Sigmoid colon (tissue), 7 donors: ENCODE data around the gene JAG1. TPM values are rescaled to one million over a fixed set of nuclear protein-coding genes. Genes with fewer than 3 reads are reported as not detected.

Experiments used
- DNase-seq: peaks from one replicate; pipeline ENCODE4 v3.0.0-alpha.2; 2019
- H3K27ac ChIP-seq, 4 donors: fragments of 200-600 bp; sonication (generic); one replicate each; pipeline ENCODE4 v1.5.1; 2016 to 2019; ENCODE audit warnings: mild to moderate bottlenecking in 1 of 4
- H3K27me3 ChIP-seq, 3 donors: fragments of 200-600 bp; sonication (generic); one replicate each; pipeline ENCODE4 v1.5.1; 2019; ENCODE audit warnings: mild to moderate bottlenecking in 1 of 3
- H3K36me3 ChIP-seq, 4 donors: fragments of 200-600 bp; sonication (generic); one replicate each; pipeline ENCODE4 v1.5.1; 2016 to 2019
- H3K4me1 ChIP-seq, 4 donors: fragments of 200-600 bp; sonication (generic); one replicate each; pipeline ENCODE4 v1.5.1; 2017 to 2019
- H3K4me3 ChIP-seq, 4 donors: fragments of 200-600 bp; sonication (generic); one replicate each; pipeline ENCODE4 v1.5.1; 2017 to 2019; ENCODE audit warnings: mild to moderate bottlenecking in 2 of 4, moderate library complexity in 1 of 4
- H3K9me3 ChIP-seq, 4 donors: fragments of 200-600 bp in 3 of 4; sonication (generic) in 3 of 4; one replicate each; pipeline versions ENCODE4 v1.5.1 to v1.6.1; 2013 to 2019
- EP300 ChIP-seq, 4 donors: sonication (generic); formaldehyde crosslinking; IDR thresholded peaks; one replicate each; pipeline ENCODE4 v1.6.1; 2017; ENCODE audit warnings: antibody characterized with exemption in 4 of 4
- POLR2A ChIP-seq, 2 donors: fragments of 450-650 bp; IDR thresholded peaks; one replicate each; pipeline ENCODE4 v1.6.1; 2016; ENCODE audit warnings: antibody characterized with exemption in 2 of 2, mild to moderate bottlenecking in 2 of 2, moderate library complexity in 2 of 2
- POLR2AphosphoS5 ChIP-seq, 4 donors: sonication (generic); formaldehyde crosslinking; IDR thresholded peaks; one replicate each; pipeline ENCODE4 v1.6.1; 2017; ENCODE audit warnings: antibody characterized with exemption in 4 of 4
- WGBS, 2 donors: extraction: QIAGEN DNeasy Blood & Tissue Kit; methylation state at CpG; one replicate each; pipeline ENCODE4 v1.1.7; 2013; 5-methylcytosine and 5-hydroxymethylcytosine counted together
- intact Hi-C: fragments of 100-400 bp; cut with DNase I; formaldehyde crosslinking; loops from one replicate; pipeline ENCODE4 v1.15.1; 2023
- polyA plus RNA-seq, 3 donors: library from polyadenylated mRNA; stranded (reverse); fragments of 200-250 nt; gene quantifications; one replicate each; pipeline ENCODE4 v1.2.3, GENCODE V29; 2013
- total RNA-seq, 4 donors: library from RNA; depleted of rRNA; stranded (reverse); fragments of >200 nt; gene quantifications; one replicate each; pipeline ENCODE4 v1.1.0, GENCODE V29; 2016
- TF ChIP-seq, protein P1 (sequence below), 4 experiments: fragments of 450-650 bp in 3 of 4; fragments of 200-600 bp in 1 of 4; IDR thresholded peaks; one replicate each; pipeline ENCODE4 v1.5.1; 2016 to 2019; ENCODE audit warnings: antibody characterized with exemption in 4 of 4, mild to moderate bottlenecking in 3 of 4, moderate library complexity in 2 of 4
- donor health status: healthy with polysubstance abuse.
- donor health status: Bipolar disorder and iron deficiency.
- donor health status: healthy.

Gene JAG1
- total and polyA plus RNA-seq, 7 donors, result 3.9 to 76.4 (median 32.4) TPM

GRCh38 chr20:10647471-10647870, 26.3 kb downstream of the JAG1 start:
- H3K27me3 ChIP-seq, result no peaks in the 10 kb centered on the region
- H3K27ac ChIP-seq, result no peak overlapping the region
- H3K36me3 ChIP-seq, result peaks cover 54 to 94% (median 76%) of the 10 kb centered on the region in 4 donors
- no peak for TF ChIP-seq POLR2A (IDR thresholded peaks at IDR 0.05)
- TF ChIP-seq, protein P1, sequence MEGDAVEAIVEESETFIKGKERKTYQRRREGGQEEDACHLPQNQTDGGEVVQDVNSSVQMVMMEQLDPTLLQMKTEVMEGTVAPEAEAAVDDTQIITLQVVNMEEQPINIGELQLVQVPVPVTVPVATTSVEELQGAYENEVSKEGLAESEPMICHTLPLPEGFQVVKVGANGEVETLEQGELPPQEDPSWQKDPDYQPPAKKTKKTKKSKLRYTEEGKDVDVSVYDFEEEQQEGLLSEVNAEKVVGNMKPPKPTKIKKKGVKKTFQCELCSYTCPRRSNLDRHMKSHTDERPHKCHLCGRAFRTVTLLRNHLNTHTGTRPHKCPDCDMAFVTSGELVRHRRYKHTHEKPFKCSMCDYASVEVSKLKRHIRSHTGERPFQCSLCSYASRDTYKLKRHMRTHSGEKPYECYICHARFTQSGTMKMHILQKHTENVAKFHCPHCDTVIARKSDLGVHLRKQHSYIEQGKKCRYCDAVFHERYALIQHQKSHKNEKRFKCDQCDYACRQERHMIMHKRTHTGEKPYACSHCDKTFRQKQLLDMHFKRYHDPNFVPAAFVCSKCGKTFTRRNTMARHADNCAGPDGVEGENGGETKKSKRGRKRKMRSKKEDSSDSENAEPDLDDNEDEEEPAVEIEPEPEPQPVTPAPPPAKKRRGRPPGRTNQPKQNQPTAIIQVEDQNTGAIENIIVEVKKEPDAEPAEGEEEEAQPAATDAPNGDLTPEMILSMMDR (IDR thresholded peaks at IDR 0.05), result peak in 1 of 4 experiments; percentile 15
- 80 to 84% methylated on average over 9 of the region's 9 CpGs for WGBS, 2 donors
- DNase-seq, result no peak
- H3K4me3 ChIP-seq, result no peak overlapping the region
- H3K9me3 ChIP-seq, result no peaks in the 10 kb centered on the region
- H3K4me1 ChIP-seq, result peaks cover 0 to 33% (median 26%) of the 10 kb centered on the region in 4 donors
- intact Hi-C loops, result no loop called here

DNA sequence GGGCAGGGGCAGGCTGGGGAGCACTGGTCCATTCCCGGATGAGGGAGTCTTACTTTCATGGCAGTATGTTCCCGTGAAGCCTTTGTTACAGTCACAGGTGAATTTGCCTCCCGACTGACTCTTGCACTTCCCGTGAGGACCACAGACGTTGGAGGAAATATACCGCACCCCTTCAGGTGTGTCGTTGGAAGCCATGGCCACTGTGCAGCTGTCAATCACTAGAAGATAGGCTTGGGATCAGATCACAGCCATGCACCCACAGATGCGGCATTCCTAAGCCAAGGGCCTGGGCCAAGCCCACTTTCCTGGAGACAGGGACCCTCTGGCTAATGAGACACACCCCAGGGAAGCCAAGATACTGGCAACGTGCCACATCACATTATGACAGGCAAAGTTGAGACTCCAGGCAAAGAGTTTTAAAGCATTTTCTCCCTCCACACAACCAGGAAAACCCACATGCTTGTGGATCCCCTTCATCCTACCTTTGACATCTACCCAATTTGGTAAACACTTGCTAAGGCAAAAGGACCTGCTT, 26.8 kb downstream of the JAG1 start:
- no peak overlapping the region for H3K4me3 ChIP-seq
- DNase-seq, result no peak
- peaks cover 59 to 97% (median 81%) of the 10 kb centered on the region in 4 donors for H3K36me3 ChIP-seq
- peaks cover 0 to 29% (median 20%) of the 10 kb centered on the region in 4 donors for H3K4me1 ChIP-seq
- H3K9me3 ChIP-seq, result no peaks in the 10 kb centered on the region
- no peak overlapping the region for H3K27ac ChIP-seq
- intact Hi-C loops, result no loop called here
- WGBS, 2 donors, result 90 to 91% methylated on average over 9 of the region's 9 CpGs
- no peaks in the 10 kb centered on the region for H3K27me3 ChIP-seq
- TF ChIP-seq, protein P1 (IDR thresholded peaks at IDR 0.05), result no peak
- TF ChIP-seq EP300 (IDR thresholded peaks at IDR 0.05) (no peak), POLR2AphosphoS5 (IDR thresholded peaks at IDR 0.05) (no peak), POLR2A (IDR thresholded peaks at IDR 0.05) (no peak)

- Histone ChIP-seq H3K27me3 (no peaks in the 10 kb centered on the region), H3K4me1 (peaks cover 0 to 20% (median 12%) of the 10 kb centered on the region in 4 donors), H3K36me3 (peaks cover 69 to 100% (median 87%) of the 10 kb centered on the region in 4 donors), H3K27ac (peak overlapping the region in 2 of 4 donors; percentile 13 to 14), H3K4me3 (no peak overlapping the region), H3K9me3 (no peaks in the 10 kb centered on the region)
- intact Hi-C loops, result no loop called here
- WGBS, 2 donors, result 90 to 95% methylated on average over 4 of the region's 4 CpGs
- no peak for DNase-seq
- TF ChIP-seq, protein P1 (IDR thresholded peaks at IDR 0.05), result no peak
- TF ChIP-seq POLR2AphosphoS5 (IDR thresholded peaks at IDR 0.05) (no peak), EP300 (IDR thresholded peaks at IDR 0.05) (no peak), POLR2A (IDR thresholded peaks at IDR 0.05) (no peak)
Observed at GRCh38 chr20:10646006-10646405, 27.8 kb downstream of the JAG1 start.

DNA sequence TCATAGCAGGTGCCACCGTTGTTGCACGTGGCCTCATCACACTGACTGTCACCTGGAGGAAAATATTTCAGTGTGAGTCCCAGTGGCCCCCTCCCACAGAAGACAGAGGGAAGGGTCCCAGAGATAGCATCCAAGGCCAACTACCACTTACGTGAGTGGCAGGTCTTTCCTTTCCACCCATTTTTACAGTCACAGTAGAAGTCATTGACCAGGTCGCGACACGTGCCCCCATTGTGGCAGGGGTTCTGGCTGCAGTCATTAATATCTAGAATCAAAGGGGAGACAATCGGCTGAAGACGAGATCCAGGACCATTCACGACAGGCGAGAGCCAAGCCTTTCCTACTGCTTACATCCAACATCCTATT, 28.6 kb downstream of the JAG1 start:
- DNase-seq, result no peak
- no peak overlapping the region for H3K4me3 ChIP-seq
- no peaks in the 10 kb centered on the region for H3K27me3 ChIP-seq
- peaks cover 0 to 16% (median 8%) of the 10 kb centered on the region in 4 donors for H3K4me1 ChIP-seq
- TF ChIP-seq EP300 (IDR thresholded peaks at IDR 0.05) (no peak), POLR2AphosphoS5 (IDR thresholded peaks at IDR 0.05) (no peak), POLR2A (IDR thresholded peaks at IDR 0.05) (no peak)
- TF ChIP-seq, protein P1 (IDR thresholded peaks at IDR 0.05), result no peak
- intact Hi-C loops, result no loop called here
- H3K36me3 ChIP-seq, result peaks cover 73 to 100% (median 88%) of the 10 kb centered on the region in 4 donors
- H3K27ac ChIP-seq, result peak overlapping the region in 2 of 4 donors; percentile 3 to 13
- no peaks in the 10 kb centered on the region for H3K9me3 ChIP-seq
- WGBS, 2 donors, result 94% methylated on average over 10 of the region's 10 CpGs
